ENCODE results near the gene ASGR1.
"Not testable (repeated sequence)": the region's sequence is repeated elsewhere in the genome, so short reads cannot be mapped to it uniquely, and the experiment has no call there.

The ASGR1 gene

DNA sequence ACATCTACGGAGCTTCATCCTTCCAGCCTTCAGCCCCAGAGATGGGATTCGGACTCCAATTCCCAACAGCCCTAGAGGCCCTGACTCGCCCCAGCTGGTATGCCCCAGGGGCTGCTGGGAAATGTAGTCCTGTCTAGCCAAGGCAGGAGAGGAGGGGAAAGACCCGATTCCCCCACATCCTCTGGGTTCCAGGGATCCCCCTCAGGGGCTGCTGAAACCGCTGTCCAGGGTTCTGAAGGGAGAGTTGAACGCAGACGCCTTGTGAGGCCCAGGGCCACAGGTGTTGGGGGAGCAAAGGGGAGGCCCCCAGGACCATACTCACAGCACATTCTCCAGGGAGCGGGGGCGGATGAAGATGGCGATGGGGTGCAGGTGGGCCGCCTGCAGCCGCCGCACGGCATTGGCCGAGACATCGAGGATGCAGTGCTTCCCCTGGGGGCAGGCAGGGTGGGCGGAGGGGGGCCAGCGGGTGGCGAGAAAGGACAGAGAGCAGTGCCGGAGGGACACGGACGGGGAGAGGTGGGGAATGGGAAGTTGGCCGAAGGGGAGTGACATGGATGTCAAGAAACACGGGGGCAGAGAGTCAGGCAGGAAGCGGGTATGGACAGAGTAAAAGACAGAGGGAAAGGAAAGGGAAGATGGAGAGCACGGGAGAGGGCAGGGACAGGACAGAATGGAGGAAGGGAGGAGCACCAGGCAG, 12.6 kb upstream of the ASGR1 start:
- peak; percentile 66 for FAIRE-seq
- DNase-seq (ENCODE audit: insufficient read length, low spot score) = peak; percentile 54

GRCh38 chr17:7191069-7191468, 11.9 kb upstream of the ASGR1 start:
- DNase-seq (ENCODE audit: insufficient read length, low spot score) = no peak
- FAIRE-seq = no peak

DNA sequence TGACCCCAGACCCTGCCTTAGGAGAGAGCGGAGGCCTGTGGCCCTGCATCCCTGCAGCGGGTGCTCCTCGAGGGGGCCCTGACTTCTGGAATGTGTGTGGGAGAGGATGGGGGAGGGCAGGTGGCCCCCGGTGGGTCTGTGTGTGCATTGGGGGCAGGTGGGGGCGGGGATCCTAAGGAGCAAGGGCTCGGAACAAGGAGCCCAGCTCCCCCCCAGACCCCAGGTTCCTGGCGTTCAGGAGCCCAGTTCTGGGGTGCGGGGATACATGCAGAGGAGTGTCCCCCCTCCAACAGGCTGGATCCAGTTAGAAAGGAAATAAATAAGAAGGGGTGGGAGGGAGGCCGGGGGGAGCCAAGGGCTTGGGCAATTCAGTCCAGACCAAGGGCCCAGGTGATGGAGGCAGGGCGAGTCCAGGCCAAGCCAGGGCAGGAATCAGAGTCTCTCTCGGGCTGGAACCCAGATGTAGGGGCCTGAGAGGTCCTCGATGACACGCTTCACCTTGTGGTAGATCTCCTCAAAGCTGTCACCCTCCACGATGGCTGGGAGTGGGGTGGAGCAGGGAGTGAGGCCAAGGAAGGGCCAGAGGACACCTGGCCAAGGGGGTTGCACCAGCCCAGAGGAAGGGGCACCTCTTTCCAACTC, 11.2 kb upstream of the ASGR1 start:
- DNase-seq (ENCODE audit: insufficient read length, low spot score) (no peak), FAIRE-seq (no peak)

GRCh38 chr17:7186241-7186640, 7.1 kb upstream of the ASGR1 start:
- no peak for FAIRE-seq
- DNase-seq (ENCODE audit: insufficient read length, low spot score) = no peak

DNA sequence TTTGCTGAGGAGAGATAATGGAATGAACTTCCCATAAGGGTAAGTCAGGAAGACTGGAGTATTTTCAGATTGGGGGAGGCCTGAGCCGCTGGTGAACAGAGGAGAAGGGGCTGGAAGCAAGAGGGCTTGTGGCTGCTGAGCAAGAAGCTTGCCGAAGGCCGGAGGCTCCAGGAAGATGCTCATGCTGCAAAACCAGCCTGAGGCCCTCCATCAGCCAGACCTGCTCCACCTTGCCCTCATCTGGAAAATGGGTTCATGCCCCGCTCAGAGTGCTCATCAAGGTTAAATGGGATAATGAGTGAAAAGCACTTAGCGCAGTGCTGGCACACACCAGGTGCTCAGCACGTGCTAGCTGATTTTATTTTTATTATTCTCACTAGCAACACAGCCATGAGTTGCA, 5.5 kb upstream of the ASGR1 start:
- no peak for FAIRE-seq
- no peak for DNase-seq (ENCODE audit: insufficient read length, low spot score)

GRCh38 chr17:7184091-7184488, 4.9 kb upstream of the ASGR1 start:
- FAIRE-seq = no peak
- no peak for DNase-seq (ENCODE audit: insufficient read length, low spot score)

DNA sequence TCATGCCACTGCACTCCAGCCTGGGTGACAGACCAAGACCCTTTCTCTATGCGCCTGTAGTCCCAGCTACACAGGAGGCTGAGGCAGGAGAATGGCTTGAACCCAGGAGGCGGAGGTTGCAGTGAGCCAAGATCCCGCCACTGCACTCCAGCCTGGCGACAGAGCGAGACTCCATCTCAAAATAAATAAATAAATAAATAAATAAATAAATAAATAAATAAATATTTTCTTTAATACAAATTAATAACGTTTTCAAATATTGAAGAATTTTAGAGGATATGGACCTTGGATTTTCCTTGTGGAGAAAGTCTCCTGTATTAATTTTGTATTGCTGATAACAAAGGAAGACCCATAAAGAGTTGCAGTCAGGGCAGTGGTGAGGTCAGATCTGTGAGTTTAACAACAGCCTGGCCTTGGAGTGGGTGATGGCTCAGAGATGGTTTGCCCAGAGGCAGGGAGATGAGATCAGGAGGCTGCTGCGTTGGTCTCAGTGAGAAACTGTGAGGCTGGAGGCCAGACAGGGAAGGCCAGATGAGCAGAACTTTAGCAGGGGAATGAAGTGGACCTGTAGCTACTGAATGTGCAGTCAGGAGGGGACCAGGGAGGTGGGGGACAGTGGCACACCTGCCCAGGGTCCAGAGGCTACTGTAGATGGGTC, 4.4 kb upstream of the ASGR1 start:
- FAIRE-seq (no peak), DNase-seq (ENCODE audit: insufficient read length, low spot score) (no peak)

- not testable (repeated sequence) for FAIRE-seq; DNase-seq (ENCODE audit: insufficient read length, low spot score)
These were observed 2.9 kb upstream of the ASGR1 start for GRCh38 chr17:7182101-7182500.

GRCh38 chr17:7178973-7179316, 225 bp downstream of the ASGR1 start:
- FAIRE-seq (no peak), DNase-seq (ENCODE audit: insufficient read length, low spot score) (no peak)

- FAIRE-seq (no peak), DNase-seq (ENCODE audit: insufficient read length, low spot score) (no peak)
These were observed 1.2 kb downstream of the ASGR1 start for GRCh38 chr17:7177954-7178477.

DNA sequence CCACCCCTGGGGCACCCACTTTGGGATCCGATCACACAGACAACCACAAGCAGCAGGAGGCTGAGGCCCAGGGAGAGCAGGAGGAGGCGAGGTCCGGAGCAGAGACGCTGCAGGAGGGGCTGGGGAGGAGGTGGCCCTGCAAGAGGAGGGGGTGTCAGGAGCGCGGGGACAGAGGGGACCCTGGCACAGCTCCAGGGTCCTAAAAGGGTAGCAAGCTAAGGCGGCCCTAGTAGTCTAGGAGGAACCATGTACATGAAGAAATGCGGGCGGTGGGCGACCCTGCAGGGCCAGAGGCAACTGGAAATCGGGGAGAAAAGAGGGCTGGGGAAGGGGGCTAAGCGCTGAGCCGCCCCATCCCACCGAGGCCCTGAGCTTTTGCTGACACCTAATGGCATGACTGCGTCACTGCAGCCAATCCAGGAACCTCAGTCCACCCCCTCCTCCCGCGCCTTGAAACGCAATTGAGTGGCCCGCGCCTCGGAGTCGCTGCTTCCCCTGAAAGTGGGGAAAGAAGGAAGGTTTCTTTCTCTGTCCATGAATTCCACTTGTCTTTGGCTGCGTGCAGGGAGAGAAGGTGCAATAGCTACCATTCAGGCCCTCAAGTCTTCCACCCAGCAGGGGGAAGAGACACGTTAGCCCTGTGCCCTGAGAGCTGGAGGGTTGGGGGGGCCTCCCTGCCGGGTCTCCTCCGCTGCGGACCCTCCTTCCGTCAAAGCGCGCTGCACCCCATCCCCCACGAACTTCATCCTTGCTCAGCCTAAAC, 1.8 kb downstream of the ASGR1 start:
- no peak for FAIRE-seq

GRCh38 chr17:7176841-7177190, 2.4 kb downstream of the ASGR1 start:
- no peak for DNase-seq (ENCODE audit: insufficient read length, low spot score)

More for the DNA sequence above, 1.8 kb downstream of the ASGR1 start:
- DNase-seq (ENCODE audit: insufficient read length, low spot score) = peak; percentile 85

DNA sequence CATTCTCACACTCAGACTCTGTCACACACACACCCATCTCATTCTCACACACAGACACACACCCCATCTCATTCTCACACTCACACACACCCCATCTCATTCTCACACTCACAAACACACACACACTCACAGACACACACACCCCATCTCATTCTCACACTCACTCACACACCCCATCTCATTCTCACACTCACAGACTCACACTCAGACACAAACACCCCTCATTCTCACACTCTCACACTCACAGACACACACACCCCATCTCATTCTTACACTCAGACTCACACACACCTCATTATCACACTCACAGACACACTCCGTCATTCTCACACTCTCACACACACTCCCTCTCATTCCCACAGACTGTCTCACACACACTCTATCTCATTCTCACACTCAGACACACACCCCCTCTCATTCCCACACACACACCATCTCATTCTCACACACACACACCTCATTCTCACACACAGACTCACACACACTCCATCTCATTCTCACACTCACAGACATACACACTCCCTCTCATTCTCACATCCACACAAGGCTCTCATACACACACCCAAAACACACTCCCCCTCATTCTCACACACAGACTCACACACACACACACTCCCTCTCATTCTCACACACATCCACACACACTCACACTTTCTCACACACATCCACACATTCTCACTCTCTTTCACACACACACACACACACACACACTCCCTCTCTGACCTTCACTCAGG, 2.9 kb downstream of the ASGR1 start:
- DNase-seq (ENCODE audit: insufficient read length, low spot score) (no peak), FAIRE-seq (no peak)

More at GRCh38 chr17:7176841-7177190, 2.4 kb downstream of the ASGR1 start:
- no peak for FAIRE-seq

- no peak for DNase-seq (ENCODE audit: insufficient read length, low spot score)
These were observed 3.8 kb downstream of the ASGR1 start for GRCh38 chr17:7175330-7175733.

GRCh38 chr17:7174603-7175326, 4.4 kb downstream of the ASGR1 start:
- FAIRE-seq = peak; percentile 58
- DNase-seq (ENCODE audit: insufficient read length, low spot score) = no peak

More at GRCh38 chr17:7175330-7175733, 3.8 kb downstream of the ASGR1 start:
- FAIRE-seq = no peak

DNA sequence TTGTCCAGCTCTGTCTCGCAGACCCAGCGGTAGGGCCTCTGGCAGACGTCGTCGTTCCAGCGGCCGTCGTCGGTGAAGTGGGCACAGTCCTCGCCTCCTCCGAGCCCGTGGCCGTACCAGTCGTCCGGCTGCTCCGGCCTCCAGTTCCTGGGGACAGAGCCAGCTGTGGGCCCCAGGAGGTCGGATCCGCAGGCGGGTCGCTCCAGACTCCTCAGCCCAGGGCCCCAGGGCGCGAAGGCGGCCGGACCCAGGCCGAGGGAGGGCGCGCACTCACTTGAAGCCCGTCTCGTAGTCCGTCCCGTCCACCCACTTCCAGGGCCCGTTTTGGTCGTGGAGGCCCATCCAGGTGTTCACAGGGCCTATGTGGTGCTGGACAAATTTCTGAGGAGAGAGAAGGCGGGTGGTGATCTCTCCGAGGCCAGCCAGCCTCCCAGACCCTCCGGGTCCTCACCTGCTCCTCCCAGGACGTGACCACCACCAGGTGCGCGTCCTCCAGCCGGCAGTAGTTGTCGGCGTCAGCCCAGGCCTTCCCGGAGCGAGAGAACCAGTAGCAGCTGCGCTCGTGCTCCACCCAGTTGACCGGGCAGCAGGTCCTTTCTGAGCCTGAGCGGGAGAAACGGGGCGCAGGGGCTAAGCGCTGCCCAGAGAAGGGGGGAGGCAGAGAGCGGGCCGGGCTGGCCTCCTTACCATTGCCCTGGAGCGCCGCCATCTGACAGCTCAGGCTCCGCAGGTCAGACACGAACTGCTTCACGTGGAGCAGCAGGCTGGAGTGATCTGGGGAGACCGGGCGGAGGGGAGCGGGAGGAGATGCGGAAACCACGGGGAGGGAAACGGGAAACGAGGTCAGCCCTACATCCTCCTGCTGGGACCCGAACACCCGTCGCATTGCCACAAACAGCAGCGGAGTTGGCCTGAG, 5.2 kb downstream of the ASGR1 start:
- FAIRE-seq = no peak
- DNase-seq (ENCODE audit: insufficient read length, low spot score) = no peak

GRCh38 chr17:7172522-7173191, 6.5 kb downstream of the ASGR1 start:
- DNase-seq (ENCODE audit: insufficient read length, low spot score); FAIRE-seq: not testable (repeated sequence)

GRCh38 chr17:7169565-7169908, 9.6 kb downstream of the ASGR1 start:
- DNase-seq (ENCODE audit: insufficient read length, low spot score); FAIRE-seq: not testable (repeated sequence)

Data from GM19239 (cell line).